HG02840 (cell line): Measurements from ENCODE around the gene DCT.
"Not testable (repeated sequence)": the region's sequence is repeated elsewhere in the genome, so short reads cannot be mapped to it uniquely, and the experiment has no call there.

Experiments
- ATAC-seq: cut with Tn5 transposase; IDR thresholded peaks from one replicate; pipeline ENCODE4 v1.9.1; 2021; ENCODE audit warnings: mild to moderate bottlenecking, moderate library complexity, moderate number of reproducible peaks; ENCODE audit not compliant: unreplicated experiment, low FRiP score

DCT gene

DNA sequence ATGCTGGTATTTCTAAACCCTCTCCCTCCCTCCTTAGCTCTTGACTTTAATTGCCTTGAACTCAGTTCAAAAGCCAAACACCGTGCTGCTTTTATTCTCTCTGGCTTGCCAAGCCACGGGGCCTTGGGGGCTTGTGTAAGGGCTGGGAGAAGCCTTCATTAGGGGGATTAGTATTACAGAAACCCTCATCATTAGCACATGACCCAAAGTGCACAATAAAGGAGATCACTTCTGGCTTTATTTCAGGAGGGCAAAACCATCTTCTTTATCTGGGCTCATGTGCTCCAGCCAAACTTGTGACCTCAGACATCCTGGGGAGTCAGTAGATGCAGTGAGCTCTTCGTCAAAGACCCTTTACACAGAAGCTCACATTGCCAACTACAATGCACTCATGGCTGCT lies at the start of gene DCT:
Gene DCT, minus strand, starts transcription at position 67 of the 400 bp plus-strand sequence. CDS start 427 bp downstream, outside the sequence.
- ATAC-seq = no peak

DNA sequence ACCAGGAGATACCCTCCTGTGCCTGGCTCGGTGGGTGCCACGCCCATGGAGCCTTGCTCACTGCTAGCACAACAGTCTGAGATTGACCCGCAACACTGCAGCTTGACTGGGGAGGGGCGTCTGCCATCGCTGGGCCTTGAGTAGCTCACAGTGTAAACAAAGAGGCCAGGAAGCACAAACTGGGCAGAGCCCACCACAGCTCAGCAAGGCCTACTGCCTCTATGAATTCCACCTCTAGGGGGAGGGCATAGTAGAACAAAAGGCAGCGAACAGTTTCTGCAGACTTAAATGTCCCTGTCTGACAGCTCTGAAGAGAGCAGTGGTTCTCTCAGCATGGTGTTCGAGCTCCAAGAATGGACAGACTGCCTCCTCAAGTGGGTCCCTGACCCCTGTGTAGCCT lies 47.5 kb upstream of the DCT start:
- ATAC-seq = not testable (repeated sequence)

DNA sequence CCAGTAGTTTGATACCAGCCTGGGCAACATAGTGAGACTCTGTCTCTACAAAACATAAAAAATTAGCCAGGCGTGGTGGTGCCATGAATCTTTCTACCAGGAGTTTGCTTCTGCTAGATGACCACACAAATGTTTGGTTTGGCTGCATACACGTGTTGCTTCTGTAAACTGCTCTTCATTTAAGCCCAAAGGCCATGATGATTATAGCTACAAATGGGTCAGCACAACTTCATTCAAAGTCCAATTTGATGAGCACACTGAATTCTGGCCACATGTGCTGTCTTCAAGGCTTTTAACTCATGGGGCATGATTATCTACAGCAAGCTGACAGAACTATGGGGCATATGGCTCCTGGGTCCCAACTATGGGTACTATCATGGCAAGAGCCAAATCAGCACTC lies 46.3 kb upstream of the DCT start:
- no peak for ATAC-seq

DNA sequence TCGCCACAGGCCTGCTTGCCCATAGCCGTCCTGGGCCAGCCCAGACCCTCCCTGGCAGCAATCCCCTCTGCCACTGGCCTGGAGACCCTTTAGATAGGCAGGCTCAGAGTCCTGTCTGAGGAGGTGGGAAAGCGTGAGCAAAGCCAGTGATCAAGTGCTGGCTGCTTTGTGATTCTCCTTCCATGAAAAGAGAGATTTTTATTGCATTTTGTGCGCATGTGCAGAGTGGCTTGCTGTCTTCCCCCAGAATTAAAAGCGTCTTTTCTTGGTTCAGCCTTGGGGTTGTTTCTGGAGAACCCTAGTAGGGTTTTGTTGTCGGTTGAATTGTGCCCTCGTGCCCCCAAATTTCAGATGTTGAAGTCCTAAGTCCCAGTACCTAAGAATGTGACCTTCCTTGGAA lies 44.9 kb upstream of the DCT start:
- no peak for ATAC-seq

DNA sequence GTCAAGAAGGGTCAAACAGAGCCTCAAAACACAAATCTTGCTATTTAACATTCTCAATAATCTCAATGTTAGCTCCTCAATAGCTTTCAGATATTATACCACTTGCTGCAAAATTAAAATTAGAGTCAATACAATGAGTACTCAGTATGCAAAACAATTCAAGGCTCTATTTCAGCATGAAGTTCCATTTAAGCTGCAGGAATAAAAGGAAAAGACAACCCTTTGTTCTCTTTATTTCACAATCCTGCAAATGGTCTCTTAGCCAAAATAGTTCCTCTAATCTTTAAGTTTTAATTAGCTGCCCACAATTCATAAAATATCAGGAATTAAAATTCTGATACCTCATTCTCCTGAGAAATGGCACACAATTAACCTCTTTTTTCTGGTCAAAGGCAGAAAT lies 40.5 kb upstream of the DCT start:
- ATAC-seq = no peak

DNA sequence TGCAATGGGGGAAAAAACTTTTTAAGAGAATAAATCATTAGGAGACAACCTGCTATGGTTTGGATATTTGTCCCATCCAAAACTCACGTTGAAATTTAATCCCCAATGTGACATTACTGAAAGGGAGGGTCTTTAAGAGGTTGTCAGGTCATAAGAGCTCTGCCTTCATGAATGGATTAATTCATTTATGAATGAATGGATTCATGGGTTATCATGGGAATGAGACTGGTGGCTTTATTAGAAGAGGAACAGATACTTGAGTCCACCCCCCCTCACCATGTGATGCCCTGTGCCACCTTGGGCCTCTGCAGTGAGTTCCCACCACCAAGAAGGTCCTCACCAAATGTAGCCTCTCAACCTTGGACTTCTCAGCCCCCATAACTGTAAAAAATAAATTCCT lies 37.0 kb upstream of the DCT start:
- ATAC-seq = no peak

DNA sequence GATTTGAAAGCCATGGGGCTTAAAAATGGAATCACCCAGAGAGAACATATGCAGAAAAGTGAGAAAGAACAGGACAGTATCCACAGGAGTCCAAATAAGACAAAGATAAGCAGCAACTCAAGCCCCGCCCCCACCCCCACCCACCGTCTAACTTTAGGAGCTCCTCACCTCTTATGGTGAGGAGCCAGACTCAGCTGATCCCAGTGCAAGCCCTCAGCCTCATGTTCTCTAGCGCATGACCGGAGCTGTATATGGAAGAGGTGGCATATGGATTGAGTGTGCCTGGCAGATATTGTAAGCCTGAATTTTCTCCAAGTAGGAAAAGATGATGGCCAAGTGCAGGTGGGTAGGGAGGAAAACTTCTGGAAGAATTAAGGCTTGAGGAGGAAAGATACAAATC lies 36.4 kb upstream of the DCT start:
- ATAC-seq = no peak

DNA sequence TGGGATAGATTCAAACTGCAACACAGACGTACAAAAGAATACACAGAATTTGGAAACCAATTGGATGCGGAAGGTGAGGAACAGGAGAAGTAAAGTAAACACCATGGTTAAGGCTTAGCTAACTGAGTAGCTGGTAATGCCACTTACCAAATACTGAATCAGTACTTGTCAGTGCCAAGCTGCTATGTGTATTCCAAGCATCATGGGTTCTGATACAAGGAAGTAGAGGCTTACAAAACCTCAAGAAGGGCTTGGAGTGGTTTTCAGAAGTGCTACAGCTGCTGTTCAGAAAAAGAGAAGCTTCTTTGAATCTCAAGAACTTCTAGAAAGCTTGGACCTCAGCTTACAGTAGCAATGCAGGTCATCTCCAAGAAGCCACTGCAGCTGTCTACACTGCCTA lies 35.9 kb upstream of the DCT start:
- no peak for ATAC-seq

DNA sequence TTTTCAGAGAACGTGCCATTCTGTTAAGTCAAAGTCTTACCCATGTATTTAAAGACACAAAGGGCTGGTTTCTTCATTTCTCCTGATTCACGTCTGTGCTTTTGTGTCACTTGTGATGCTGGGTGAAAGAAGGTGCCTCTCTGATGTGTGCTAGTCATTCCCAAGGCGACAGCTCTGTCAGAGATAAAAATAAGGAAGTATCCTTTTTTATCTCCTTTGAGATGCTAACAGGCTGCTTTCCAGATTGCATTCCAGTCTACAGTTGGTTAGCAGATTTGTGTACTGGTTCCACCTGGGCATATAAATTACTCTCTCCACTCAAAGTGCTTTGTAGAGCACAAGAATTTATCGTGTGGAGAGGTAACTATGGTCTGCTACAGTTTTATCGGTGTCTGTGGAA lies 33.5 kb upstream of the DCT start:
- ATAC-seq = no peak

DNA sequence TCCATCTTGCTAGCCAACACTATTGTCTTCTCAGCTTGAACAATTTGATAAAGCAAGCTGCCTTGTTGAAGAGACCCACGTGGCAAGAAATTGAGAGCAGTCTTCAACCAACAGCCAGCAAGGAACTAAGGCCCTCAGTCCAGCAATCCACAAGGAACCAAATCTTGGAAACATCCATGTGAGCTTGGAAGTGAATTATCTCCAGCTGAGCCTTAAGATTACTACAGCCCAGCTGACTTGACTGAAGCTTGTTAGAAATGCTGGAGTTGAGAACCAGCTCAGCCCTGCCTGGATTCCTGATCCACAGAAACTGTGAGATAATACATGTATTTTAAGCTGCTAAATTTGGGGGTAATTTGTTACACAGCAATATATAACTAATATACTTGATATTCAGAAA lies 26.2 kb upstream of the DCT start:
- no peak for ATAC-seq

DNA sequence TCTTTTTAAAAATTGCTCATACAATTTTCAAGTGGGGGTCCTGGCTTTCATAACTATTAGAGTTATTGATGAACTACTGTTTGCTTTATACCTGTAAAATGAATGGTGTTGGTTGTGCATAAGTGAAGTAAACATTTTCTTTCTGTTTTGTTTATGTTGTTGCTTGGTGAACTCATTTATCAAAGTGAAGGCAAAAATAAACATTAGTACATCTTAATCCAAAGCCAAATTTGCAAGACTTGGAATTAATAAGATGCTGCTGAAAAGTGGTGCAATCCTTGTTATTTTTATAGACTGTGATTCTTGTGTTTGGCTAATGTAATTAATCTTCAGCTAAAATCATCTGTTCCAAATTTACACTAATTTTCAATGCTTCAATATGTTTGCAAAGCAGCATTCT lies 24.4 kb upstream of the DCT start:
- ATAC-seq = no peak

DNA sequence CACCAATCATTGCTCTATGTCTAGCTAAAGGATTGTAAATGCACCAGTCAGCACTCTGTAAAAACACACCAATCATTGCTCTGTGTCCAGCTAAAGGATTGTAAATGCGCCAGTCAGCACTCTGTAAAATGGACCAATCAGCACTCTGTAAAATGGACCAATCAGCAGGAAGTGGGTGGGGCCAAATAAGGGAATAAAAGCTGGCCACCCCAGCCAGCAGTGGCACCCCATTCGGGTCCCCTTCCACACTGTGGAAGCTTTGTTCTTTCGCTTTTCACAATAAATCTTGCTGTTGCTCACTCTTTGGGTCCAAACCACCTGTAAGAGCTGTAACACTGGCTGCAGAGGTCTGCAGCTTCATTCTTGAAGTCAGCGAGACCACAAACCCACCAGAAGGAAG lies 19.3 kb upstream of the DCT start:
- not testable (repeated sequence) for ATAC-seq

DNA sequence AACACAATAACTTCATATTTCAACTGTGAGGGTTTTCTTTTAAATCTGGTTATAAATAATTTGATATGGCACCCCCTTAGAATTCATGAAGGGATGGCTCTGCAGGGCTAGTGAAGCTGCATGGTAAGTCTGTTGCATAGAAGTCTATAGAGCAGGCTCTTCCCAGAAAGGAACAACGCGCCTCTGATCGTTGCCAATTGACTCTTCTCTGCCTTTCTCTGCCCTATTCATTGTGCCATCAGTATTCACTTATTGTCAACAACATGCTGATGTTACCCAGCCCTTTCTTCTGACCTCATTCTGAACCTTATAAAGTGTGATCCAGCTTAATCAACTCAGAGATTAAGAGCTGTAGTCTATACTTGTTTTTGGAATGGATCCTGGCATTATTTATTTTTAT lies 16.3 kb upstream of the DCT start:
- no peak for ATAC-seq

DNA sequence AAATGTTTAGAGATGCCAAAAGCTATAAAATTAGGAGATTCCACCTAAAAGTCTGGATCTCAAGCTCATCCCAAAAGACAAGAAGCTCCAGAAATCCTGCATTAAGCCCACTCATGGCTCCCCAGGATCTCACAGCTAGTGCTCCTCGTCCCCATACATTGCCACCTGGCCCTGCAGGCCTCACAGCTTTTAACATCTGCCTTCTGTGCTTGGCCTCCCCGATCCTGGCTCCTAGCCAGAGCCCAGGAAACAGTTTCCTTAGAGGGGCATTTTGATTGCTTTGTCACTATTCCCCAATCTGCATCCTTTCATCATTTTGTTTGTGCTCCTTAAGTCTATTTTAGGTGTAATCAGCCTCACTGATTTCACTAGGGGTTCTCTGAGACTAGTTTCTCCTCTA lies 14.5 kb upstream of the DCT start:
- ATAC-seq = no peak

DNA sequence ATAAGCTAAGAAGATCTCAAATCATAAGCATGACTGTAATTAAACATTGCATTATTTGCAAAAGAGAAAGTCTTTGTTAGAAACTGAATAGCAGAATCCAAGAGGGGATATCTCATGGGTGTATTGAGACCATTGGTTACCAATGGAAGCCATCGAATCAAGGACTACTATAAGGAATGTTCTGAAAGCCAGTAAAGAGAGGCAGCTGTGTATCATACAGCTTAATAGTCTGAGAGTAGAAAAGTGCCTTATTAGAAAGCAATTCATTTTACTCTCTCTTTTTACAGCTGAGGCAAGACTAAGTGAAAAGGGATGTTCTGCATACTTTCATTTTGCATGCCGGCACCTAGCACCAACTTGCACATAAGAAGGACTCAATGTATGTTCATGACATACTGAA lies 7.6 kb upstream of the DCT start:
- ATAC-seq = no peak

DNA sequence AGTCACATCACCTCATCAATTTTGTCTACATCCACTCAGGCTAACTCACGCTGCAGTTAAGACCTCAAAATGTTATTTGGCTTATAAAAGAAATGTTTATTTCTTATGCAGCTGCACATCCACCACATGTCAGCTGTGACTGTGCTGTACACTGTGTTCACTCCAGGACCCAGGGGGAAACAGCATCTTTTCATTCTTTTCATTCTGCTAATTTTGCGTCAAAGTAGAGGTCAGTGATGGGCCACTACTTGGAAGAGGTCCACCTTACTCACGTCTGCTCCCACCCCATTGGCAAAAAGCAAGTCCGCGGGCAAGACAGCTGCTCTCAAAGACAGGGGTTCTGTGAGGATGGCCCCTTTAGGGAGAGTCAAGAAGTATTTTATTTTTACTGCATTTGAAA lies 4.5 kb upstream of the DCT start:
- ATAC-seq = no peak

DNA sequence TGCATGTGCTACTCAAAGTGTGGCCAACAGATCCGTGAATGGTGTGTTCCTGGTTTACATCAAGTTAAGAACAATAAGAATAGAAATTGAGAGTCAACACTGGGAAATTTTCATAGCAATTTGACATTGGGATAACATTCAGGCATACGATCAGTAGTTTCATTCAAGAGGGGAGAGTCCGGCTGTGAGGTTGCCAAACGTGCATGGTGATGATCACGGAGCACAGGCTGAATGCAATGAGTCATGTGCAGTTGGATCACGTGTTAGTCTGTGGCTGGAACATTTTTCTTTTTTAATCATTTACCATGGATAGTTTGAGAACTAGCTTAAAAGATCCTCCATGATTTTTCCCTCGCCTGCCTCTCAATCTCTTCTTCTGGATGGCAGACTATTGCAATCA lies 2.5 kb upstream of the DCT start:
- no peak for ATAC-seq

DNA sequence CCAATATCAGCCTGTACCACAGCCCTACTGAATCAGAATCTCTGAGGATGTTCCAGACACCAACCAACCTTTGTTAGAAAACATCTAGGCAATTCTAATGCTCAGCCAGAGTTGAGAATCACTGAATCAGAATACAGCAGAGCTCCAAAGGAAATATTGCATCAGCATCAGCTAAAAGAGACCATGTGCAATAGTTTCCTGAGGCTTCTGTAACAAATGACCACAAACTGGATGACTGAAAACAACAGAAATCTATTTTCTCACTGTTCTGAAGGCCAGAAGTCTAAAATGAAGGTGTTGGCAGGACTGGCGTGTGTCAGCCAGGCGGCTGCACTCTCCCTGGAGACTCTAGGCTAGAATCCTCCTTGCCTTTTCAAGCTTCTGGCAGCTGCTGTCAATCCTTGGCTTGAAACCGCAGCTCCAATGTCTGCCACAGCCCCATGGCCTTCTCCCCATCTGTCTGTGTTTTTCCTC lies 1.2 kb upstream of the DCT start:
- ATAC-seq = no peak

DNA sequence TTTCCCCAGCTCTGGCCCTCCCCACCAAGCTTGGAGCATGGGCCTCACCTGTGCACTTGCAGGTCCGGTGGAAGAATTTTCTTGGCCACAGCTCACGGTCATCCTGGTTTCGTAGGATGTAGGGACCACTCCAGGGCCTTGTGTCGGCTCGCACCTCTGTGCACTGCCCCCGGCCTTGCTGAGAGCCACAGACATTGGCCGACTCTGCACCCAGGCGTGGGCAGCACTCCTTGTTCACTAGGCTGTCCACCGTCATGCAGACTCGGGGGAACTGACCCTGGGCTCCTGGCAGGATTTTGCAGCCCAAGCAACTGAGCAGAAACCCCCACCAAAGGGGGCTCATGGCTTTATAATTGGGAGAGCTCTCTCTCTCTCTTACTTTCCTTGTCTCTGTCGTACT lies 569 bp downstream of the DCT start:
- no peak for ATAC-seq

DNA sequence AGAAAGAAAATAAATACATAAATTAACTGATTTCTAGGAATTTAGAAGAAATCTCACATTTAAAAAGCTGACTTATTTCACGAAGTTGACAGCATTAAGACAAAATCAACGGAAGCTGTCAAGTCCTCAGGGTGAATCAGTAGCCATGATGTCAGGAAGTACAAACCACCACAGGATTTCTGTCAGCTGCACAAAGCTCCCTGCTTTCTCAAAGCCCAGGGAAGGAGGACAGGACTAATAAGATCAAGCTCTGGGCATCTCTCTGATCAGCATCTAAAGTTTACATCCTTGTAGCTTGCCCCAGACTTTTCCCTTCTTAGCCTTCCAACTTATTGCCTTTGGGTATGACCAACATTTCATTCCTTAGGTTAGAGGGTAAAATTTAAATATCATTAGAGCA lies 9.4 kb downstream of the DCT start:
- ATAC-seq = no peak

DNA sequence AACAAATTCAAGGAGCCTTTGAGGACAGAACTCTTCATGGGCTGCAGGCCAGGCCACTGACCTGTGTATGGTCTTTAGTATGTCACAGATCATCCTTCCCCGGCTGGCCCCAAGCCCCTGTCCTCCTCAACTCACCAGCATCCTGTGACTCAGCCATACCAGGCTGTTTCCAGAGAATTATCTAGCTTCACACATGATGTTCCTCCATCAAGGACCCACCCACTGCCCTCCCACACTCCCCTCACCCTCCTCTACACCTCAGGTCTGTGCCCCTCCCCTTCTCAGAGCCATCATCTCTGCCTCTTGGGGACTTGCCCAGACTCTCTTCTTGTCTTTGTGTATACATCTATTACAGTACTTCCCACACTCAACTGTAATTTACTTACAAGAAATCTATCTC lies 14.7 kb downstream of the DCT start:
- ATAC-seq = no peak

DNA sequence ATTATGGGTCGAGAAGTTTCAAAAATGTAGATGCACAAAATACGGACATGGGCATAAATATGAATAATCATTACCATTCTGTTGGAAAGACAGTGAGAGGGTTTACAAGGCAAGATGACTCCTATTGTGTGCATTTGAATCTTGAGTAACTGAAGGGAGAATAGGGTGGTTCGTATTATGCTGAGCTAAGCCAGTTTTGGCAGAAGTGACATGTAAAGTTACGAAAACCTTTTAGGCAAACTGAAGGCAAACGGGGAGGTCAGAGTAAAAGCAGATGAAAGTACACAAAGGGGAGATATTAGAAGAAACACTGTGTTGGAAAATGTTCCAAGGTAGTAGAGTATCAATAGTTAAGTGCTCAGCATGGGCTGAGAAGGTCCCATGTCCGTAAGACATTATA lies 16.8 kb downstream of the DCT start:
- ATAC-seq = no peak

DNA sequence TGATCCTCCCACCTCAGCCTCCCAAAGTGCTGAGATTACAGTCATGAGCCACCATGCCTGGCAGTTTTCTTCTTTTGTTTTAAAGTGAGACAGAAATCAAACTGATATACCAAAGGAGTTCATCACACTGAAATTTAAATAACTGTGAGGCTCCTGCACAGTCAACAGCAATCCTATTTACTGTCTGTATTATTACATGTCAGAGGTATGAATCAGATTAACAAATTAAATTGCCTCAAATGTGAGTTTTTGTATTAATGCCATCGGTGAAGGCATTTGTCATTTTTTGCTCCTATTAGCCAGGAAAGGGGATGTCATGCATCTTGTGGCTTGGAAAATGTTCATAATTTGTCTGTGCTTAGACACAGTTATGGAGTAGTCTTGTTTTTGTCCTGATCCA lies 20.4 kb downstream of the DCT start:
- no peak for ATAC-seq

DNA sequence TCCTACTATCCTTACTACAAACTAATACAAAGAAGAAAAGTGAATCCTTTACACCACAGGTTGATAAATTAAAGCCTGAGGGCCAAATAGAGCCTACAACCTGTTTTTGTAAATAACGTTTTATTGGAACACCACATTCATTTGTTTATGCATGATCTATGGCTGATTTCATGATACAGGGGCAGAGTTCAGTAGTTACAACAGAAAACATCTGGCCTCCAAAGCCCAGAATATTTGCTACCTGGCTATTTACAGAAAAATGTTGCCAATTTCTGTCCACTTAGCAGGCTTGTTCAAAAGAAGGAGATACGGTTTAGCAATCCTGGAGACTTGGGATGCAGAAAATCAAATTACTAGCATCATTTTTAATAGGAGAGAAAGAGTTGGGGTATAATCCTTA lies 24.1 kb downstream of the DCT start:
- no peak for ATAC-seq
